Upper lobe of right lung (tissue), 1 donor: ENCODE results near the gene OR2AE1. TPM values are rescaled to one million over a fixed set of nuclear protein-coding genes. Genes with fewer than 3 reads are reported as not detected.

ENCODE experiments used
- ATAC-seq: fragments of 200-7000 bp; cut with Tn5 transposase; one replicate; pipeline ENCODE4 v1.9.1; 2020; ENCODE audit warnings: mild to moderate bottlenecking, moderate library complexity
- DNase-seq: peaks from one replicate; pipeline ENCODE4 v3.0.0-alpha.2; 2020
- H3K27ac ChIP-seq: fragments of 200-600 bp; one replicate; pipeline ENCODE4 v1.8.0; 2022
- H3K27me3 ChIP-seq: fragments of 200-600 bp; one replicate; pipeline ENCODE4 v1.8.0; 2022; ENCODE audit warnings: mild to moderate bottlenecking
- H3K36me3 ChIP-seq: fragments of 200-600 bp; one replicate; pipeline ENCODE4 v1.8.0; 2022
- H3K4me1 ChIP-seq: fragments of 200-600 bp; one replicate; pipeline ENCODE4 v1.8.0; 2022
- H3K4me3 ChIP-seq: fragments of 200-600 bp; one replicate; pipeline ENCODE4 v1.8.0; 2022; ENCODE audit warnings: mild to moderate bottlenecking
- H3K9me3 ChIP-seq: fragments of 200-600 bp; one replicate; pipeline ENCODE4 v1.8.0; 2022
- intact Hi-C: fragments of 100-400 bp; cut with DNase I; formaldehyde crosslinking; loops from one replicate; pipeline ENCODE4 v1.11.0; 2022
- total RNA-seq: library from RNA; stranded (reverse); fragmentation: NEBNext Ultra II Directional; extraction: Animal tissue kit (Norgen Biotek cat#: 25700); gene quantifications from one replicate; pipeline ENCODE4 v1.2.1, GENCODE V29; 2021
- TF ChIP-seq, protein P1 (sequence below): fragments of 200-600 bp; IDR thresholded peaks from one replicate; pipeline ENCODE4 v1.8.0; 2022; ENCODE audit warnings: antibody characterized with exemption
- donor health status: DM: no; HTN: yes; CAD: no; lungs with severe emphysema.

The OR2AE1 gene
- total RNA-seq, 1 donor from 2014 or later, result not detected

DNA sequence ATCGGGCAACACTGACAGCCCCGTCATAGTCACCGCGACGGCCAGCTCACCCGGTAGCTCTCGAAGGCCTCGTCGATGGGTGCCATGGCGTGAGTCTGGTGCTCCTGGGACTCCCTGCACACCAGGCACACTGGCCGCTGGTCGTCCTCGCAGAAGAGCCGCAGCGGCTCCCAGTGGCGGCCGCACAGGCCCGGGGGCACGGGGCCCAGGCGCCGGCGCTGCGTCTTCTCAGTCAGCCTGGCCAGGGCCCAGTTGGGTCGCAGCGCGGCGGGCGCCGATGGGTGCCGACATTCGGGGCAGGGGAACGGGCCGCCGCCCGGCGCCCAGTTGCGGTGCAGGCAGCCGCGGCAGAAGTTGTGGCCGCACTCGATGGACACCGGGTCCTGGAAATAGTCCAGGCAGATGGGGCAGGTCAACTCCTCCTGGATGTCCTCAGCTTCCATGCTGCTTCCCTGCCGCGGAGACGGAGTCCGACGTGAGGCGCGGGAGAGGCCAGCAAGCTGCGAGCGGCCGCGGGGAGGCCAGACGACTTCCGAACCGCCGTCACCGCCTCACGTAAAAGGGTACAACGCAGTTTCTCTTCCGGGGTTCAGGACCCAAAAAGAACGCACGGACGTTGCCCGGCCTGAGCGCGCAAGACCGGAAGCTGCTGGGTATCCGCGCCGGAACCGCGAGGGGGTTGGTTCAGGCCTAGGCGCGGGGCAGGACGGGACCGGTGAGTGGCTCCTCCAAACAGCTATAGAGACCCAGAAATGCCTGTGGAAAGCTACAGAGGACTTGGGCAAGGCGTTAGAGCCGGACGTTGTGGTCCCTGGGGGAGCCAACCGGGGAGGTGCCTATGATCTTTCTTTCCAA lies 42.4 kb upstream of the OR2AE1 start, which contains the start of gene TRIM4:
TSS of gene TRIM4 (minus strand) at position 572 of the 855 bp plus-strand sequence. CDS start at position 443, 129 bp downstream.
- DNase-seq, result peak; percentile 96
- H3K9me3 ChIP-seq, result no peaks in the 10 kb centered on the region
- peaks cover 26% of the 10 kb centered on the region for H3K4me1 ChIP-seq
- peaks cover 21% of the 10 kb centered on the region for H3K36me3 ChIP-seq
- TF ChIP-seq, protein P1, sequence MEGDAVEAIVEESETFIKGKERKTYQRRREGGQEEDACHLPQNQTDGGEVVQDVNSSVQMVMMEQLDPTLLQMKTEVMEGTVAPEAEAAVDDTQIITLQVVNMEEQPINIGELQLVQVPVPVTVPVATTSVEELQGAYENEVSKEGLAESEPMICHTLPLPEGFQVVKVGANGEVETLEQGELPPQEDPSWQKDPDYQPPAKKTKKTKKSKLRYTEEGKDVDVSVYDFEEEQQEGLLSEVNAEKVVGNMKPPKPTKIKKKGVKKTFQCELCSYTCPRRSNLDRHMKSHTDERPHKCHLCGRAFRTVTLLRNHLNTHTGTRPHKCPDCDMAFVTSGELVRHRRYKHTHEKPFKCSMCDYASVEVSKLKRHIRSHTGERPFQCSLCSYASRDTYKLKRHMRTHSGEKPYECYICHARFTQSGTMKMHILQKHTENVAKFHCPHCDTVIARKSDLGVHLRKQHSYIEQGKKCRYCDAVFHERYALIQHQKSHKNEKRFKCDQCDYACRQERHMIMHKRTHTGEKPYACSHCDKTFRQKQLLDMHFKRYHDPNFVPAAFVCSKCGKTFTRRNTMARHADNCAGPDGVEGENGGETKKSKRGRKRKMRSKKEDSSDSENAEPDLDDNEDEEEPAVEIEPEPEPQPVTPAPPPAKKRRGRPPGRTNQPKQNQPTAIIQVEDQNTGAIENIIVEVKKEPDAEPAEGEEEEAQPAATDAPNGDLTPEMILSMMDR, result peak; percentile 10
- H3K27me3 ChIP-seq, result no peaks in the 10 kb centered on the region
- H3K27ac ChIP-seq, result peak within 1 kb of the TSS; percentile 96
- ATAC-seq, result peak; percentile 99
- intact Hi-C loops, result no loop called here
- H3K4me3 ChIP-seq, result peak within 1 kb of the TSS; percentile 92

DNA sequence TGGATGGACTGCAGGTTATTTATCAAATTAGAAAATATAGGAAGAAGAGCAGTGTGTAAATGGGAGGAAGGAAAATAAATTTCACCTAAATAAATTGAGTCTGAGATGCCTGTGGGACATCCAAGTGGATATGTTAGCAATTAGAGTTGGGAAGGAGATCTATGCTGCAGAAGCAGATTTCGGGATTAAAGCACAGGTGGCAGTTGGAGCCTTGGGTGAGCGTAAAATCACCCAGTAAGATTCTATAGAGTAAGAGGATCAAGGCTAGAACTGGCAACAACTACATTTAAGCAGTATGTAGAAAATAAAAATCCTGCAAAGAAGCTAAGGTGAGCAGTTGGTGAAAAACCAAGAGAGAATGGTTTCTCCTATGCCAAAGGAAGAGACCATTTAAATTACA lies 34.1 kb upstream of the OR2AE1 start:
- peaks cover 8% of the 10 kb centered on the region for H3K4me1 ChIP-seq
- H3K36me3 ChIP-seq, result peaks cover 62% of the 10 kb centered on the region
- DNase-seq (no peak), ATAC-seq (no peak)
- TF ChIP-seq, protein P1, result no peak
- no peak overlapping the region for H3K4me3 ChIP-seq
- H3K27ac ChIP-seq, result no peak overlapping the region
- H3K27me3 ChIP-seq, result no peaks in the 10 kb centered on the region
- H3K9me3 ChIP-seq, result no peaks in the 10 kb centered on the region
- intact Hi-C loops, result no loop called here

DNA sequence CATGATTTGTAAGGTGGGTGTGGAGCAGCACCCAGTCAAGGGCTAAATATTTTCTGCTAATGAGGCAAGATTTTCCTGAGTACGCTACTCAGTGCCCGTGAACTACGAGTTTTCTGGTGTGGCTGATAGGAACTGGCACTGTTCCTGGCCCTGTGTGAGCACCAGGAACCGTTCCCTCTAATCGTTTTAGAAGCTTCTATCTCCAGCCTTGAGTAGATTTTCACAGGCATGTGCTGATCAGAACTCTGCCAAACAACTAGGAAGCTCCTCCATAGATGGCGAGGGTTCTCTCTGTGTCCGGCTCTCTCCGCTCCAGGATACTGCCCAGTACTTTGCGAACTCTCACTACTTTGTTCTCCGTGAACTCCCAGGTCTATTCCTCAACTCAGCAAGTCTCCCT lies 24.7 kb upstream of the OR2AE1 start:
- no peaks in the 10 kb centered on the region for H3K9me3 ChIP-seq
- TF ChIP-seq, protein P1, result no peak
- peaks cover 86% of the 10 kb centered on the region for H3K36me3 ChIP-seq
- intact Hi-C loops, result no loop called here
- H3K27ac ChIP-seq, result no peak overlapping the region
- H3K4me1 ChIP-seq, result no peaks in the 10 kb centered on the region
- DNase-seq, result no peak
- no peaks in the 10 kb centered on the region for H3K27me3 ChIP-seq
- no peak overlapping the region for H3K4me3 ChIP-seq
- ATAC-seq, result no peak

DNA sequence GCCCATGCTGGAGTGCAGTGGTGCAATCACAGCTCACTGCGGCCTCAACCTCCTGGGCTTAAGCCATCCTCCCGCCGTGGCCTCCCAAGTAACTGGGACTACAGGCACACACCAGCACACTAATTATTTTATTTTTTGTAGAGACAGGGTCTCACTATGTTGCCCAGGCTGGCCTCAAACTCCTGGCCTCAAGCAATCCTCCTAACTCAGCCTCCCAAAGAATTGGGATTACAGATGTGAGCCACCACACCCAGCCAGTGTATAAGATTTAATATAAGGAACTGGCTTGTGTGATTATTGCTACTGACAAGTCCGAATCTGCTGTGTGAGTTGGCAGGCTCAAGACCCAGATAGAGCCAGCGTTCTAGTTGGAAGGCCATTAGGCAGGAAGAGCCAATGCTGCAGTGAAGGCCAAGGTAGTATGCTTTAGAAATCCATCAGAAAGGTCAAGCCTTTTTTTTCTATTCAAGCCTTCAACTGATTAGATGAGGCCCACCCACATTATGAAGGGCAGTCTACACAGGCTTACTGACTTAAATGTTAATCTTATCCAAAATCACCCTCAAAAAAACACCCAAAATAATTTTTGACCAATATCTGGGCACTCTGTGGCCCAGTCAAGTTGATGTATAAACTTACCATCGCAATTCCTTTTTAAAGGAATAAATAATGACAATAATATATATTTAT lies 23.1 kb upstream of the OR2AE1 start:
- H3K4me3 ChIP-seq, result no peak overlapping the region
- intact Hi-C loops, result no loop called here
- ATAC-seq, result no peak
- H3K27ac ChIP-seq, result no peak overlapping the region
- H3K36me3 ChIP-seq, result peaks cover 70% of the 10 kb centered on the region
- H3K4me1 ChIP-seq, result no peaks in the 10 kb centered on the region
- DNase-seq, result no peak
- H3K9me3 ChIP-seq, result no peaks in the 10 kb centered on the region
- no peaks in the 10 kb centered on the region for H3K27me3 ChIP-seq
- TF ChIP-seq, protein P1, result no peak

DNA sequence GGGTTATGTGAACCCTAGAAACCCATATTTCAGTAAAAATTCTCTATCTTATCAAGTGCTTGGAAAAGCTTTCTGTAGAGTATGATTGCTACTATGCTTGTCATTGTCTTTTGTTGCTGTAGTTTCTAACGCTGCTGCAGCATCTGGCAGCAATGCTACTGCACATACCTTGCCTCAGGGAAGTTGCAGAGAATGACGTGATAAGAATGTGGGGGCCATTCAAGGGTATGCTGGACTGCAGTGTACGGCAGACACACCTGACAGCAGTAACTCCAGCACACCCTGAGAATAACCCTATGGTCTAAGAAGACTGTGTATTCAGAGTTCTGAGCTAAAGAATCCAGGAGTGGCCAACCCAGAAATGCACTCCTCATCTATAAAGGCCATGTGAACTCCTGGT lies 22.0 kb upstream of the OR2AE1 start:
- no peaks in the 10 kb centered on the region for H3K27me3 ChIP-seq
- no peaks in the 10 kb centered on the region for H3K4me1 ChIP-seq
- H3K36me3 ChIP-seq, result peaks cover 59% of the 10 kb centered on the region
- ATAC-seq (no peak), DNase-seq (no peak)
- no peak overlapping the region for H3K4me3 ChIP-seq
- intact Hi-C loops, result no loop called here
- no peak overlapping the region for H3K27ac ChIP-seq
- TF ChIP-seq, protein P1, result no peak
- H3K9me3 ChIP-seq, result no peaks in the 10 kb centered on the region
